Esophagus muscularis mucosa (tissue), 4 donors: ENCODE results near the gene PPME1.

ENCODE experiments used
- EP300 ChIP-seq: sonication (generic); formaldehyde crosslinking; IDR thresholded peaks from one replicate; pipeline ENCODE4 v1.6.1; 2017; ENCODE audit warnings: antibody characterized with exemption
- POLR2A ChIP-seq: fragments of 450-650 bp; IDR thresholded peaks from one replicate; pipeline ENCODE4 v1.6.1; 2017; ENCODE audit warnings: antibody characterized with exemption, moderate library complexity, mild to moderate bottlenecking, low read depth
- POLR2AphosphoS5 ChIP-seq, 2 donors: sonication (generic); formaldehyde crosslinking; IDR thresholded peaks; one replicate each; pipeline ENCODE4 v1.6.1; 2017; ENCODE audit warnings: antibody characterized with exemption in 2 of 2
- TF ChIP-seq, protein P1 (sequence below), 3 experiments: fragments of 200-600 bp in 2 of 3; fragments of 450-650 bp in 1 of 3; sonication (generic) in 2 of 3; IDR thresholded peaks; one replicate each; pipeline ENCODE4 v1.5.1; 2017 to 2019; ENCODE audit warnings: antibody characterized with exemption in 3 of 3, mild to moderate bottlenecking in 2 of 3, moderate library complexity in 1 of 3

DNA sequence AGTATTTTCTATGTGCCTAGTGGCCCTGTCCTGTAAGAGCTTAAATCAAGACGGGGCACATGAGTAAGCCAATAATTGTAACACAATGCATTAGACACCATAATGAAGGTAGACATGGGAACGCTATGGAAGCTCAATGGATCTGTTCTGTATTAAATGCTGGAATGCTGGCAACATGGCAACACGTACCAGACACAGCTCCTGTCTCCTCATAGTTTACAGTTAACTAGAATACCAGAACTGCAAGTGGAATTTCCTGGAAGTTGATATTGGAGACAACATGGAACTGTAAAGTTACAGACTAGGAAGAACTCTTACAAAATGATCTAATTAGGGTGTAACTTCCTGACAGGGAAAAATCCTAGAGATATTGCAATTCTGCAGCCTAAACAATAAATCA lies 127.9 kb downstream of the PPME1 start:
- TF ChIP-seq POLR2AphosphoS5 (IDR thresholded peaks at IDR 0.05) (no peak), POLR2A (no peak), EP300 (no peak)
- TF ChIP-seq, protein P1, sequence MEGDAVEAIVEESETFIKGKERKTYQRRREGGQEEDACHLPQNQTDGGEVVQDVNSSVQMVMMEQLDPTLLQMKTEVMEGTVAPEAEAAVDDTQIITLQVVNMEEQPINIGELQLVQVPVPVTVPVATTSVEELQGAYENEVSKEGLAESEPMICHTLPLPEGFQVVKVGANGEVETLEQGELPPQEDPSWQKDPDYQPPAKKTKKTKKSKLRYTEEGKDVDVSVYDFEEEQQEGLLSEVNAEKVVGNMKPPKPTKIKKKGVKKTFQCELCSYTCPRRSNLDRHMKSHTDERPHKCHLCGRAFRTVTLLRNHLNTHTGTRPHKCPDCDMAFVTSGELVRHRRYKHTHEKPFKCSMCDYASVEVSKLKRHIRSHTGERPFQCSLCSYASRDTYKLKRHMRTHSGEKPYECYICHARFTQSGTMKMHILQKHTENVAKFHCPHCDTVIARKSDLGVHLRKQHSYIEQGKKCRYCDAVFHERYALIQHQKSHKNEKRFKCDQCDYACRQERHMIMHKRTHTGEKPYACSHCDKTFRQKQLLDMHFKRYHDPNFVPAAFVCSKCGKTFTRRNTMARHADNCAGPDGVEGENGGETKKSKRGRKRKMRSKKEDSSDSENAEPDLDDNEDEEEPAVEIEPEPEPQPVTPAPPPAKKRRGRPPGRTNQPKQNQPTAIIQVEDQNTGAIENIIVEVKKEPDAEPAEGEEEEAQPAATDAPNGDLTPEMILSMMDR (IDR thresholded peaks at IDR 0.05): no peak
